ENCODE data around the gene SAC3D1. TPM values are rescaled to one million over a fixed set of nuclear protein-coding genes. Genes with fewer than 3 reads are reported as not detected.

Gene SAC3D1
- total and polyA plus RNA-seq, 9 of the 15 experiments (the other 6 are each of a cell fraction or from before 2014, with no cell fraction given), result 0.20 to 35.2 (median 5.8) TPM

GRCh38 chr11:64996710-64997380, 44.2 kb upstream of the SAC3D1 start, which contains the start of gene BATF2 (continued):
- TF ChIP-seq REST (IDR thresholded peaks at IDR 0.05; ENCODE audit: borderline replicate concordance) (peak; percentile 78), REST (CRISPR knock-in tag; IDR thresholded peaks at IDR 0.05; ENCODE audit: low read depth) (no peak), ZSCAN29 (IDR thresholded peaks at IDR 0.05) (no peak), DIDO1 (tag; IDR thresholded peaks at IDR 0.05; ENCODE audit: low read depth) (peak; percentile 61; the same call in 1 of the 2 replicates), FOSL1 (tag; conservative IDR thresholded peaks at IDR 0.05) (no peak; the same call in 1 of the 2 replicates), SRSF3 (IDR thresholded peaks at IDR 0.05; ENCODE audit: insufficient read depth, low read length) (no peak), USF1 (CRISPR knock-in tag; IDR thresholded peaks at IDR 0.05) (peak; percentile 87), DACH1 (IDR thresholded peaks at IDR 0.05; ENCODE audit: partially characterized antibody) (peak; percentile 78), CTCFL (IDR thresholded peaks at IDR 0.05; ENCODE audit: borderline replicate concordance, insufficient read depth, low read depth, low read length, poor library complexity, severe bottlenecking) (peak; percentile 78), OTX1 (CRISPR knock-in tag; IDR thresholded peaks at IDR 0.05) (0 out of 2 replicates have a peak, but pooled peaks have one; percentile 50), PHF21A (IDR thresholded peaks at IDR 0.05; ENCODE audit: borderline replicate concordance, low read depth) (peak; percentile 20; the same call in 1 of the 2 replicates), ZNF133 (CRISPR knock-in tag; IDR thresholded peaks at IDR 0.05) (no peak), CREM (IDR thresholded peaks at IDR 0.05; ENCODE audit: low read depth) (0 out of 2 replicates have a peak, but pooled peaks have one; percentile 17), BRD9 (IDR thresholded peaks at IDR 0.05; ENCODE audit: low read depth, partially characterized antibody) (peak; percentile 78), ZNF584 (CRISPR knock-in tag; IDR thresholded peaks at IDR 0.05; ENCODE audit: low read depth) (no peak), ZNF197 (CRISPR knock-in tag; IDR thresholded peaks at IDR 0.05; ENCODE audit: low read depth) (peak; percentile 45; the same call in 1 of the 2 replicates), SOX6 (IDR thresholded peaks at IDR 0.05) (peak; percentile 41)
